Trophoblast cell (in vitro differentiated cells and primary cell): Measurements from ENCODE around the gene HSPA4L.

Experiments used
- DNase-seq, 2 donors: peaks; one replicate each; pipeline ENCODE4 v3.0.0-alpha.2; 2016
- H2AFZ ChIP-seq: 2 replicates; pipeline ENCODE4 v1.6.1; 2013; ENCODE audit warnings: low read length, moderate library complexity, mild to moderate bottlenecking; ENCODE audit not compliant: insufficient read depth, poor library complexity
- H2AK5ac ChIP-seq: 2 replicates; pipeline ENCODE4 v1.6.1; 2013; ENCODE audit warnings: mild to moderate bottlenecking, low read length
- H2BK120ac ChIP-seq: 2 replicates; pipeline ENCODE4 v1.6.1; 2013; ENCODE audit warnings: low read length, mild to moderate bottlenecking, moderate library complexity; ENCODE audit not compliant: insufficient read depth, poor library complexity
- H2BK12ac ChIP-seq: 2 replicates; pipeline ENCODE4 v1.6.1; 2013; ENCODE audit warnings: mild to moderate bottlenecking, low read length, moderate library complexity
- H2BK5ac ChIP-seq: 2 replicates; pipeline ENCODE4 v1.6.1; 2013; ENCODE audit warnings: low read length, low read depth, moderate library complexity, mild to moderate bottlenecking; ENCODE audit not compliant: poor library complexity
- H3K14ac ChIP-seq: 2 replicates; pipeline ENCODE4 v1.6.1; 2013; ENCODE audit warnings: mild to moderate bottlenecking, low read length
- H3K18ac ChIP-seq: 2 replicates; pipeline ENCODE4 v1.6.1; 2013; ENCODE audit warnings: mild to moderate bottlenecking, low read length
- H3K23ac ChIP-seq: 2 replicates; pipeline ENCODE4 v1.6.1; 2013; ENCODE audit warnings: low read length
- H3K27ac ChIP-seq: 2 replicates; pipeline ENCODE4 v1.5.1; 2013; ENCODE audit warnings: low read depth, mild to moderate bottlenecking, inconsistent platforms, low read length, moderate library complexity
- H3K27me3 ChIP-seq: 2 replicates; pipeline ENCODE4 v1.6.1; 2013; ENCODE audit warnings: inconsistent platforms, mild to moderate bottlenecking, low read length, moderate library complexity; ENCODE audit not compliant: insufficient read depth
- H3K36me3 ChIP-seq, 2 experiments: 1 replicate in 1 of 2; 2 replicates in 1 of 2; pipeline ENCODE4 v1.6.1; 2013; ENCODE audit warnings: low read length in 2 of 2, mild to moderate bottlenecking in 2 of 2, moderate library complexity in 1 of 2; ENCODE audit not compliant: insufficient read depth in 2 of 2, control insufficient read depth in 1 of 2
- H3K4ac ChIP-seq: 2 replicates; pipeline ENCODE4 v1.6.1; 2013; ENCODE audit warnings: low read depth, mild to moderate bottlenecking, low read length, moderate library complexity
- H3K4me1 ChIP-seq, 2 experiments: 1 replicate in 1 of 2; 2 replicates in 1 of 2; pipeline ENCODE4 v1.6.1; 2013; ENCODE audit warnings: low read length in 2 of 2, mild to moderate bottlenecking in 2 of 2, moderate library complexity in 1 of 2; ENCODE audit not compliant: insufficient read depth in 2 of 2, control insufficient read depth in 1 of 2
- H3K4me2 ChIP-seq: 2 replicates; pipeline ENCODE4 v1.6.1; 2013; ENCODE audit warnings: inconsistent platforms, mild to moderate bottlenecking, low read length, moderate library complexity
- H3K4me3 ChIP-seq: 2 replicates; pipeline ENCODE4 v1.5.1; 2013; ENCODE audit warnings: mild to moderate bottlenecking, low read depth, low read length, inconsistent platforms
- H3K79me1 ChIP-seq: one replicate; pipeline ENCODE4 v1.6.1; 2013; ENCODE audit warnings: low read length
- H3K79me2 ChIP-seq: 2 replicates; pipeline ENCODE4 v1.6.1; 2013; ENCODE audit warnings: low read length, mild to moderate bottlenecking; ENCODE audit not compliant: control insufficient read depth, insufficient read depth, poor library complexity
- H3K9ac ChIP-seq: 2 replicates; pipeline ENCODE4 v1.6.1; 2013; ENCODE audit warnings: mild to moderate bottlenecking, low read length
- H3K9me3 ChIP-seq: 2 replicates; pipeline ENCODE4 v1.6.1; 2013; ENCODE audit warnings: low read depth, mild to moderate bottlenecking, control low read depth, inconsistent platforms, low read length; ENCODE audit not compliant: insufficient read depth
- H4K12ac ChIP-seq: 2 replicates; pipeline ENCODE4 v1.6.1; 2013; ENCODE audit warnings: low read depth, mild to moderate bottlenecking, low read length, moderate library complexity
- H4K8ac ChIP-seq: 2 replicates; pipeline ENCODE4 v1.6.1; 2013; ENCODE audit warnings: low read depth, mild to moderate bottlenecking, low read length, moderate library complexity
- H4K91ac ChIP-seq: one replicate; pipeline ENCODE4 v1.6.1; 2013; ENCODE audit warnings: low read depth, mild to moderate bottlenecking, low read length, moderate library complexity
- WGBS: extraction: QIAGEN DNeasy Blood & Tissue Kit; methylation state at CpG from one replicate; pipeline ENCODE4 v1.1.7; 2013; ENCODE audit warnings: missing lambda C conversion rate; ENCODE audit not compliant: insufficient read length, insufficient coverage; ENCODE audit errors: extremely low coverage; 5-methylcytosine and 5-hydroxymethylcytosine counted together

Gene HSPA4L

GRCh38 chr4:127799711-127800110 is 17.6 kb downstream of the HSPA4L start:
- H3K14ac ChIP-seq, result no peak overlapping the region
- H4K12ac ChIP-seq, result no peak overlapping the region
- H3K18ac ChIP-seq, result no peak overlapping the region
- H2BK120ac ChIP-seq, result no peak overlapping the region
- H2BK5ac ChIP-seq, result no peak overlapping the region
- H4K91ac ChIP-seq, result no peak overlapping the region
- no peak overlapping the region for H3K9ac ChIP-seq
- no peaks in the 10 kb centered on the region for H3K36me3 ChIP-seq
- H3K27me3 ChIP-seq, result no peaks in the 10 kb centered on the region
- no peak overlapping the region for H2AK5ac ChIP-seq
- no peak overlapping the region for H3K4me3 ChIP-seq
- H3K4me1 ChIP-seq, result no peaks in the 10 kb centered on the region
- DNase-seq, result no peak
- H3K4ac ChIP-seq, result no peak overlapping the region
- no peak overlapping the region for H3K4me2 ChIP-seq
- no peaks in the 10 kb centered on the region for H3K9me3 ChIP-seq
- H3K27ac ChIP-seq, result no peak overlapping the region
- no peak overlapping the region for H2AFZ ChIP-seq
- H3K23ac ChIP-seq, result no peak overlapping the region
- H2BK12ac ChIP-seq, result no peak overlapping the region
- no peaks in the 10 kb centered on the region for H3K79me2 ChIP-seq
- H3K79me1 ChIP-seq, result no peaks in the 10 kb centered on the region
- H4K8ac ChIP-seq, result no peak overlapping the region

GRCh38 chr4:127809173-127809800 is 27.2 kb downstream of the HSPA4L start:
- Histone ChIP-seq H4K8ac (no peak overlapping the region), H3K4me2 (no peak overlapping the region), H2BK120ac (no peak overlapping the region), H3K14ac (no peak overlapping the region), H3K27me3 (no peaks in the 10 kb centered on the region), H3K4ac (no peak overlapping the region), H3K9me3 (no peaks in the 10 kb centered on the region), H3K18ac (no peak overlapping the region), H3K4me3 (no peak overlapping the region), H2BK12ac (no peak overlapping the region), H3K36me3 (no peaks in the 10 kb centered on the region), H2BK5ac (no peak overlapping the region), H3K23ac (no peak overlapping the region), H3K9ac (no peak overlapping the region), H3K79me1 (no peaks in the 10 kb centered on the region), H3K4me1 (no peaks in the 10 kb centered on the region), H2AK5ac (no peak overlapping the region), H3K79me2 (no peaks in the 10 kb centered on the region), H4K91ac (no peak overlapping the region), H2AFZ (no peak overlapping the region), H4K12ac (no peak overlapping the region), H3K27ac (no peak overlapping the region)
- no CpG with 5 or more reads among the region's 6 CpGs for WGBS
- DNase-seq, result no peak

GRCh38 chr4:127810551-127810950 is 28.4 kb downstream of the HSPA4L start:
- Histone ChIP-seq H3K27ac (no peak overlapping the region), H3K18ac (no peak overlapping the region), H4K12ac (no peak overlapping the region), H2BK12ac (no peak overlapping the region), H2AK5ac (no peak overlapping the region), H3K4me3 (no peak overlapping the region), H3K9ac (no peak overlapping the region), H2BK5ac (no peak overlapping the region), H3K23ac (no peak overlapping the region), H2BK120ac (no peak overlapping the region), H3K36me3 (no peaks in the 10 kb centered on the region), H3K4ac (no peak overlapping the region), H3K79me2 (no peaks in the 10 kb centered on the region), H4K91ac (no peak overlapping the region), H3K27me3 (no peaks in the 10 kb centered on the region), H3K4me2 (no peak overlapping the region), H3K4me1 (no peaks in the 10 kb centered on the region), H3K79me1 (no peaks in the 10 kb centered on the region), H3K9me3 (no peaks in the 10 kb centered on the region), H3K14ac (no peak overlapping the region), H2AFZ (no peak overlapping the region), H4K8ac (no peak overlapping the region)
- no CpG with 5 or more reads among the region's 3 CpGs for WGBS
- DNase-seq, result no peak

- H3K4me3 ChIP-seq, result no peak overlapping the region
- H3K23ac ChIP-seq, result no peak overlapping the region
- no peak overlapping the region for H2BK12ac ChIP-seq
- WGBS, result no CpG with 5 or more reads among the region's 2 CpGs
- no peak overlapping the region for H4K91ac ChIP-seq
- no peak overlapping the region for H3K9ac ChIP-seq
- H3K4me1 ChIP-seq, result no peaks in the 10 kb centered on the region
- H2AK5ac ChIP-seq, result no peak overlapping the region
- no peak overlapping the region for H2BK5ac ChIP-seq
- H4K12ac ChIP-seq, result no peak overlapping the region
- H3K4me2 ChIP-seq, result no peak overlapping the region
- H3K79me1 ChIP-seq, result no peaks in the 10 kb centered on the region
- H2BK120ac ChIP-seq, result no peak overlapping the region
- H3K4ac ChIP-seq, result no peak overlapping the region
- no peak overlapping the region for H4K8ac ChIP-seq
- H3K14ac ChIP-seq, result no peak overlapping the region
- H2AFZ ChIP-seq, result no peak overlapping the region
- H3K36me3 ChIP-seq, result no peaks in the 10 kb centered on the region
- H3K9me3 ChIP-seq, result no peaks in the 10 kb centered on the region
- no peaks in the 10 kb centered on the region for H3K79me2 ChIP-seq
- no peak for DNase-seq
- no peaks in the 10 kb centered on the region for H3K27me3 ChIP-seq
- H3K27ac ChIP-seq, result no peak overlapping the region
- H3K18ac ChIP-seq, result no peak overlapping the region
Measured at GRCh38 chr4:127822430-127822829, 40.3 kb downstream of the HSPA4L start.
